CD4-positive, alpha-beta T cell (primary cell): ENCODE results near the gene CSNK1A1L. TPM values are rescaled to one million over a fixed set of nuclear protein-coding genes. Genes with fewer than 3 reads are reported as not detected.

ENCODE experiments used
- ATAC-seq: fragments of 200-7000 bp; cut with Tn5 transposase; one replicate; pipeline ENCODE4 v1.10.0; 2022; ENCODE audit warnings: mild to moderate bottlenecking; ENCODE audit not compliant: poor library complexity
- CTCF ChIA-PET: fragments of 350-600 bp; sonication (Branson Sonifier 250); formaldehyde crosslinking; loops from one replicate; lab custom pipeline; 2021; ENCODE audit warnings: antibody characterized with exemption, inconsistent platforms; lab: Charles Lee
- POLR2A ChIA-PET: fragments of 350-600 bp; sonication (Branson Sonifier 250); formaldehyde crosslinking; loops from one replicate; lab custom pipeline; 2021; ENCODE audit warnings: antibody characterized with exemption, inconsistent platforms; lab: Charles Lee
- DNase-seq, 14 experiments: peaks; one replicate each; pipeline ENCODE4 v3.0.0-alpha.2; 2013 to 2020; ENCODE audit warnings: mixed read lengths in 2 of 14
- H3K27ac ChIP-seq, 2 donors: one replicate each; pipeline versions ENCODE4 v1.5.1 to v1.7.0; 2013; ENCODE audit warnings: low read length in 2 of 2, low read depth in 1 of 2, mild to moderate bottlenecking in 1 of 2
- H3K27me3 ChIP-seq, 2 experiments: 1 replicate in 1 of 2; 2 replicates in 1 of 2; pipeline versions ENCODE4 v1.6.1 to v1.7.0; 2013; ENCODE audit warnings: low read length in 2 of 2, control low read depth in 1 of 2, mild to moderate bottlenecking in 1 of 2, moderate library complexity in 1 of 2; ENCODE audit not compliant: insufficient read depth in 2 of 2, control insufficient read depth in 1 of 2
- H3K36me3 ChIP-seq: one replicate; pipeline ENCODE4 v1.6.1; 2013; ENCODE audit warnings: low read length, control low read depth; ENCODE audit not compliant: insufficient read depth
- H3K4me1 ChIP-seq: one replicate; pipeline ENCODE4 v1.6.1; 2013; ENCODE audit warnings: low read length, control low read depth; ENCODE audit not compliant: insufficient read depth
- H3K4me3 ChIP-seq: one replicate; pipeline ENCODE4 v1.5.1; 2013; ENCODE audit warnings: mild to moderate bottlenecking, low read length, moderate library complexity
- H3K9me3 ChIP-seq, 2 experiments: 1 replicate in 1 of 2; 2 replicates in 1 of 2; pipeline versions ENCODE4 v1.6.1 to v1.7.0; 2013; ENCODE audit warnings: low read length in 2 of 2, mild to moderate bottlenecking in 2 of 2, control low read depth in 1 of 2, moderate library complexity in 1 of 2; ENCODE audit not compliant: control insufficient read depth in 1 of 2, insufficient read depth in 1 of 2
- H3K27ac Mint-ChIP-seq: one replicate; pipeline ENCODE4 v1.8.0; 2020; ENCODE audit warnings: mixed read lengths
- H3K27me3 Mint-ChIP-seq: one replicate; pipeline ENCODE4 v1.8.0; 2021; ENCODE audit warnings: mixed read lengths
- H3K36me3 Mint-ChIP-seq: one replicate; pipeline ENCODE4 v1.8.0; 2021; ENCODE audit warnings: low read depth, mixed read lengths
- H3K4me1 Mint-ChIP-seq: one replicate; pipeline ENCODE4 v1.8.0; 2021; ENCODE audit warnings: low read depth, mixed read lengths
- H3K4me3 Mint-ChIP-seq: one replicate; pipeline ENCODE4 v1.8.0; 2020; ENCODE audit warnings: mild to moderate bottlenecking, mixed read lengths
- H3K9me3 Mint-ChIP-seq: one replicate; pipeline ENCODE4 v1.8.0; 2020; ENCODE audit warnings: mixed read lengths
- CTCF ChIP-seq: fragments of 200-600 bp; IDR thresholded peaks from one replicate; pipeline ENCODE4 v1.8.0; 2022; ENCODE audit warnings: antibody characterized with exemption, mild to moderate bottlenecking
- intact Hi-C, 2 experiments: fragments of 100-400 bp; cut with DNase I in 1 of 2; cut with micrococcal nuclease in 1 of 2; formaldehyde crosslinking; loops; one replicate each; pipeline versions ENCODE4 v1.15.1 to v1.9.0; 2023 to 2025; cut with DNase I, micrococcal nuclease
- total RNA-seq, 174 experiments: library from RNA in 2 of 174; stranded (reverse) in 2 of 174; gene quantifications; one replicate each; pipeline ENCODE4 v1.2.3 and lab custom pipeline; 2021 to 2026

Gene CSNK1A1L
- total RNA-seq, 2 experiments from 2014 or later, result not detected

- ATAC-seq (no peak), DNase-seq (no peak)
- Histone ChIP-seq H3K36me3 (no peaks in the 10 kb centered on the region), H3K27ac (no peak overlapping the region), H3K9me3 (no peaks in the 10 kb centered on the region), H3K4me1 (no peaks in the 10 kb centered on the region), H3K4me3 (no peak overlapping the region), H3K27me3 (no peaks in the 10 kb centered on the region)
- Mint-ChIP-seq H3K9me3 (no peaks in the 10 kb centered on the region), H3K4me1 (no peaks in the 10 kb centered on the region), H3K27me3 (peaks cover 4% of the 10 kb centered on the region), H3K27ac (no peak overlapping the region), H3K4me3 (no peak overlapping the region), H3K36me3 (no peaks in the 10 kb centered on the region)
- ChIA-PET CTCF (no interaction called here), POLR2A (no interaction called here)
- intact Hi-C loops, result no loop called here
- no peak for TF ChIP-seq CTCF
Observed at GRCh38 chr13:37138169-37138568, 32.7 kb upstream of the CSNK1A1L start.

DNA sequence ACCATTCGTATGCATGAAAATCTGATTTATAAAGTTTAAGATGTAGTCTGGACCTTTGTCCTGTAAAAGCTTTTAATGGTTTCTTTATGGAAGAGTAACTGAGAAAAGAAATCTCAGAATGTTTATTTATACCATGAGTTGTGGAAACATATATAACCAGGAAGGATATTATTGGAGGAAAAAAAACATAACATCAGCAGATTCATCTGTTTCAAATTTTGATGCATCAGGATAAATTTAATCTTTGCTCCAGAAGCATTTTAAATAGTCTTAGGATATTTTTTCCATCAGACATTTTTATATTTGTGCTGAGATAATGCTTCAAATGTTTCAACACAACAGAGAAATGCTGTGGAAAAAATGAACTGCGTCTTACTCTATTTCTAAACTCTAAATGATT, 31.2 kb upstream of the CSNK1A1L start:
- H3K9me3 ChIP-seq, result no peaks in the 10 kb centered on the region
- no peak overlapping the region for H3K27ac ChIP-seq
- Mint-ChIP-seq H3K4me1 (no peaks in the 10 kb centered on the region), H3K27me3 (peaks cover under 1% of the 10 kb centered on the region), H3K4me3 (no peak overlapping the region), H3K9me3 (no peaks in the 10 kb centered on the region), H3K27ac (no peak overlapping the region), H3K36me3 (no peaks in the 10 kb centered on the region)
- no peaks in the 10 kb centered on the region for H3K36me3 ChIP-seq
- H3K4me1 ChIP-seq, result no peaks in the 10 kb centered on the region
- ChIA-PET CTCF (no interaction called here), POLR2A (interaction anchor here (0.6 kb wide), 1 partner anchor 1454 kb away, joined by 3 read pairs; no protein-coding TSS in a partner anchor)
- no peak for TF ChIP-seq CTCF
- intact Hi-C loops, result no loop called here
- DNase-seq (no peak), ATAC-seq (no peak)
- no peaks in the 10 kb centered on the region for H3K27me3 ChIP-seq
- no peak overlapping the region for H3K4me3 ChIP-seq

DNA sequence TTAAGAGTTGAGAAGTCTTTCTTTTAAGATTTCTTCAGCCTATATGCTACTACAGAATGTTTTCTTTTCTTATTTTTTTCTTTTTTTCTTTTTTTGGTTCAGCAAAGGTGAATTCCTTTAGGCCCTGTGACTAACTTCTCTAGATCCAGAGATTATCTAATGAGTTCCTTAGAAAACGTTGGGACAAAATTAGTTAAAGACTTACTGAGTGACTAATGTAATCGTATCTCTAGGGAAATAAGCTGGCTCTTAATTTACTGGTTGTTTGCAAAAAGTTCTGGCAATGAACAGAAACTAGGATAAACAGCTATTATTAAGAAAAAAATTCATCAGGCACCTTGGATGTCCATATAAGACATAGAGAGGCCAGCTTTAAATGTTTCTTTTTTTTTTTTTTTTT, 30.7 kb upstream of the CSNK1A1L start:
- TF ChIP-seq CTCF, result no peak
- Histone ChIP-seq H3K27me3 (no peaks in the 10 kb centered on the region), H3K27ac (no peak overlapping the region), H3K4me3 (no peak overlapping the region), H3K36me3 (no peaks in the 10 kb centered on the region), H3K9me3 (no peaks in the 10 kb centered on the region), H3K4me1 (no peaks in the 10 kb centered on the region)
- no peak overlapping the region for H3K4me3 Mint-ChIP-seq
- DNase-seq, result no peak
- H3K27ac Mint-ChIP-seq, result no peak overlapping the region
- no peaks in the 10 kb centered on the region for H3K36me3 Mint-ChIP-seq
- H3K4me1 Mint-ChIP-seq, result no peaks in the 10 kb centered on the region
- ChIA-PET POLR2A (interaction anchor here (0.6 kb wide), 1 partner anchor 1455 kb away, joined by 3 read pairs; no protein-coding TSS in a partner anchor), CTCF (no interaction called here)
- no peaks in the 10 kb centered on the region for H3K9me3 Mint-ChIP-seq
- no peak for ATAC-seq
- no peaks in the 10 kb centered on the region for H3K27me3 Mint-ChIP-seq
- intact Hi-C loops, result no loop called here
